Stomach smooth muscle (tissue), 2 donors: ENCODE data around the gene PLSCR1.
A peak's percentile ranks its signal among the peaks of the same experiment; 100 is the strongest.

Experiments used
- H3K27ac ChIP-seq: one replicate; pipeline ENCODE4 v1.7.0; 2013; ENCODE audit warnings: mild to moderate bottlenecking, low read length, inconsistent platforms
- H3K27me3 ChIP-seq, 2 donors: one replicate each; pipeline ENCODE4 v1.7.0; 2013; ENCODE audit warnings: low read length in 2 of 2; ENCODE audit not compliant: insufficient read depth in 2 of 2, control insufficient read depth in 1 of 2
- H3K36me3 ChIP-seq, 2 donors: one replicate each; pipeline ENCODE4 v1.7.0; 2013; ENCODE audit warnings: low read length in 2 of 2; ENCODE audit not compliant: control insufficient read depth in 2 of 2, insufficient read depth in 2 of 2
- H3K4me1 ChIP-seq: one replicate; pipeline ENCODE4 v1.7.0; 2013; ENCODE audit warnings: low read length; ENCODE audit not compliant: control insufficient read depth, insufficient read depth
- H3K4me3 ChIP-seq, 2 donors: one replicate each; pipeline ENCODE4 v1.7.0; 2013; ENCODE audit warnings: low read length in 2 of 2
- H3K9ac ChIP-seq, 2 donors: one replicate each; pipeline ENCODE4 v1.7.0; 2013; ENCODE audit warnings: low read length in 2 of 2, mild to moderate bottlenecking in 1 of 2
- H3K9me3 ChIP-seq, 2 donors: one replicate each; pipeline ENCODE4 v1.7.0; 2013; ENCODE audit warnings: low read length in 2 of 2; ENCODE audit not compliant: control insufficient read depth in 2 of 2
- donor health status: healthy.
- donor health status: Pancreatic carcinoma.

The PLSCR1 gene

GRCh38 chr3:146550070-146550615 is 5.7 kb upstream of the PLSCR1 start:
- Histone ChIP-seq H3K9ac (peak overlapping the region in 1 of 2 donors; percentile 40), H3K27ac (no peak overlapping the region), H3K27me3 (no peaks in the 10 kb centered on the region), H3K4me3 (peak overlapping the region; percentile 0 to 60), H3K4me1 (no peaks in the 10 kb centered on the region), H3K36me3 (no peaks in the 10 kb centered on the region), H3K9me3 (no peaks in the 10 kb centered on the region)

- no peaks in the 10 kb centered on the region for H3K36me3 ChIP-seq
Measured at GRCh38 chr3:146547235-146547835, 2.9 kb upstream of the PLSCR1 start.

DNA sequence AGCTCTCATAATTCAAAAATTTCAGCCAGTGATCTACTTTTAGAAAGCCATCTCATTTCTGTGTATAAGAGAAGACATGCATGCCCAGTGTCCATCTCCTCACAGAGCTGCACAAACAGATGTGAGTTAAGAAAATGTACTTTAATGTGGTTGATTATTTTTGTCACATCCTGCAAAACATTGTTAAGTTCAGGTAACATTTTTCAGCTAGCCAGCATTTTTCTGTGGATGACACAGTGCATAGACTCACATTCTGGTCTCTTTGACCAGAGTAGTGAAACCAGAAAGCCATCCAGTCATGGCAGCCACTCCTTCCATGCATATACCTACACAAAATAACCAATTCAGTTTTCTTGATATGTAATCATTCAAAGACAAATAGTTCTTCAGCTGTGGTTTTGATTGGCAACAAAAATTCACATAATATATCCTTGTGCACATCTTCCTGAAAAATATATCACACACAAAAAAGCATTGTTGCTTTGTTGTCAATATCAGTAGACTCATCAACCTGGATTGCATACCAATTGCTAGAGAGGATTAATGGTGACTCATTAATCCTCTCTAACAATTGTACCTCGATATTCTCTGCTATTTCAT is 2.1 kb upstream of the PLSCR1 start:
- H3K4me1 ChIP-seq = peaks cover 3% of the 10 kb centered on the region

More at GRCh38 chr3:146547235-146547835, 2.9 kb upstream of the PLSCR1 start:
- H3K27ac ChIP-seq = no peak overlapping the region
- H3K9me3 ChIP-seq = no peaks in the 10 kb centered on the region
- H3K4me3 ChIP-seq = no peak overlapping the region
- no peaks in the 10 kb centered on the region for H3K4me1 ChIP-seq
- H3K27me3 ChIP-seq = no peaks in the 10 kb centered on the region
- H3K9ac ChIP-seq = no peak overlapping the region

DNA sequence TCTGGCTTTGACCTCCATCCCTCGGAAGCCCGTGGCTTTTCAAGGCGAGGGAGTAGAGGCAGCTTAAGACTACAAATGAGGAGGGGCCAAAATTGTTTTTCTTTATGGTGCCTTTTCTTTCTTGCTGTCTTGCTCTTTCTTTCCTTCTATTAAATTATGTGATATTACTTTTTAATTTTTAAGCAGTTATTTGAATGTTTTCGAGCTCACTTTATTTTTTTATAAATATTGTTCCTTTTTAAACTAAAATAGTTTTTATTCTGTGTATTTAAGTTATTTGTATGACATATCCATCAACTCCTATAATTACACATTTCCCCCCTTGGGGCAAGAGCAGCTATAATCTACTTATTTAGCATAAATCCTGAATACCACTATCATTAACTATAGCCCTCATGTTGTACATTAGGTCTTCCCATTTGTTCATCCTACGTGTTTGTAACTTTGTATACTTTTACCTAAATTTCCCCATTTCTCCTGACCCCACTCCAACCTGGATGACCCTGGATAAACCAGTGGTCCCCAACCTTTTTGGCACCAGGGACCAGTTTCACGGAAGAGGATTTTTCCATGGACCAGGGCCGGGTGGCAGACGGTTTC is 622 bp upstream of the PLSCR1 start:
- Histone ChIP-seq H3K27me3 (no peaks in the 10 kb centered on the region), H3K4me3 (peak overlapping the region; percentile 79 to 86), H3K27ac (peak overlapping the region; percentile 85), H3K4me1 (peaks cover 3% of the 10 kb centered on the region), H3K9me3 (no peaks in the 10 kb centered on the region), H3K36me3 (no peaks in the 10 kb centered on the region), H3K9ac (peak overlapping the region; percentile 90 to 92)

More for the DNA sequence above, 2.1 kb upstream of the PLSCR1 start:
- H3K27ac ChIP-seq = no peak overlapping the region
- H3K27me3 ChIP-seq = no peaks in the 10 kb centered on the region
- H3K9ac ChIP-seq = no peak overlapping the region
- no peaks in the 10 kb centered on the region for H3K36me3 ChIP-seq
- no peaks in the 10 kb centered on the region for H3K9me3 ChIP-seq
- H3K4me3 ChIP-seq = no peak overlapping the region

DNA sequence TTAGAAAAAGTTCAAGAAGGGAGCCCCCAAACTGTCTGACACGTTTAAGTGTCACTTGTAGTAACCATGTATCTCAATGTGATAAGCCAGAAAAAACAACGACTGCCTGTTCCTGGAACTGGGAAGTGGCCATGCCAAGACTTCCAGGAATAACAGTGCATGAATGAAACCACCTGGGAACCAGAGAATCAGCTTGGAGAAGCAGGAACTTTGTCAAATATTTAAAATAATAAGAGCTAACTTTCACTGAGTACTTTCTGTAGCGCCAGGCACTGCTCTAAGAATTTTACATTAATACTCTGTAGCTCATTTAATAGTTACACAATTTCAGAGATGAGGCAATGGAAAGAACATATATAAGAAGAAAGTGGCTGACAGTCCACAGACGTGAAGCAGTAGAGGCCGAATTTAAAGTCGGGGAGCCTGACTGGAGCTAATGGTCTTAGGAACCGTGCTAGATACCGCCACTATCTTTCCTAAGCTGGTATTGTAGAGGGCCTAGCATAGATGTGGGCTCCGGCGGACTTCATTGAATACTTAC is 876 bp downstream of the PLSCR1 start:
- Histone ChIP-seq H3K27ac (peak overlapping the region; percentile 85), H3K4me1 (peaks cover 3% of the 10 kb centered on the region), H3K4me3 (peak overlapping the region; percentile 79 to 86), H3K9me3 (no peaks in the 10 kb centered on the region), H3K9ac (peak overlapping the region; percentile 90 to 92), H3K36me3 (no peaks in the 10 kb centered on the region), H3K27me3 (no peaks in the 10 kb centered on the region)

DNA sequence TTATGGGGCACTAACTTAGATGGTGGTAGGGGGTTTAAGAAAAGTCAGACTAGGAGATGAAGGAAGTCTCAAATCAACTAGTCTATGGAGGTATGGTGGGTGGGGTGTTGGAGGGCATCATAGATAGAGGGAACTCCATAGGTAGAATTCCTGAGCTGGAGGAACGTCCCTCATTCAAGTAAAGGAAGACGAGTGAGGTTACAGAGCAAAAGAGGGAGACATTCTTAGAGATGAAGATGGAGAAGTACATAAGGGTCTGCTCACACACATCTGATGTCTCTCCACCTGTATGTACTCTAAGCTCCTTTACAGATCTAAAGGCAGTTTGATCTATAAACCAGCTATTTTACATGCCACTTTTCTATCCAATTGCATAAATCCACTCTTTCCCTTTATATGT is 1.4 kb downstream of the PLSCR1 start:
- H3K9ac ChIP-seq = peak overlapping the region; percentile 65 to 92
- H3K36me3 ChIP-seq = no peaks in the 10 kb centered on the region
- H3K4me3 ChIP-seq = peak overlapping the region; percentile 79 to 86
- H3K9me3 ChIP-seq = no peaks in the 10 kb centered on the region
- H3K27ac ChIP-seq = peak overlapping the region; percentile 85
- H3K4me1 ChIP-seq = peaks cover 3% of the 10 kb centered on the region
- H3K27me3 ChIP-seq = no peaks in the 10 kb centered on the region

DNA sequence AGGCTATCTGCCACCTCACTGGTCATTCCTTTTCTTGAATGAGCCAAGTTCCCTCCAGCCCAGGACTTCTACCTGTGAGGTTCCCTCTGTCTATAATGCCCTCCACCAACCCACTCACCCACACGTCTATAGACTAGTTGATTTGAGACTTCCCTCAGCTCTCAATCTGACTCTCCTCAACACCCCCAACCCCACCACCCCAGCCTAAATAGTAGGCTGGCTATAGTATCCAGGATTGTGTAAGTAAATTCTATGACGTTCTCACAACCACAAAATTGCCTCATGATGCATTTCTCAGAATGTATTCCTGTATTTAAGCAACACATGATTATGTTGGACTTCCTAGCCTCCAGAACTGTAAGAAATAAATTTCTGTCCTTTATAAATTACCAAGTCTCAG is 2.2 kb downstream of the PLSCR1 start:
- Histone ChIP-seq H3K27ac (no peak overlapping the region), H3K4me1 (peaks cover 3% of the 10 kb centered on the region), H3K9ac (peak overlapping the region in 1 of 2 donors; percentile 30), H3K36me3 (no peaks in the 10 kb centered on the region), H3K27me3 (no peaks in the 10 kb centered on the region), H3K9me3 (no peaks in the 10 kb centered on the region), H3K4me3 (peak overlapping the region; percentile 54 to 86)

GRCh38 chr3:146540978-146541377 is 3.4 kb downstream of the PLSCR1 start:
- Histone ChIP-seq H3K27ac (no peak overlapping the region), H3K4me1 (peaks cover 5% of the 10 kb centered on the region)

GRCh38 chr3:146540236-146540635 is 4.2 kb downstream of the PLSCR1 start:
- peaks cover 5% of the 10 kb centered on the region for H3K4me1 ChIP-seq

More at GRCh38 chr3:146540978-146541377, 3.4 kb downstream of the PLSCR1 start:
- Histone ChIP-seq H3K36me3 (no peaks in the 10 kb centered on the region), H3K27me3 (no peaks in the 10 kb centered on the region), H3K9ac (no peak overlapping the region), H3K9me3 (no peaks in the 10 kb centered on the region), H3K4me3 (peak overlapping the region in 1 of 2 donors; percentile 86)

GRCh38 chr3:146539315-146539714 is 5.1 kb downstream of the PLSCR1 start:
- Histone ChIP-seq H3K9me3 (no peaks in the 10 kb centered on the region), H3K27ac (no peak overlapping the region), H3K27me3 (no peaks in the 10 kb centered on the region), H3K36me3 (no peaks in the 10 kb centered on the region), H3K4me3 (no peak overlapping the region), H3K4me1 (peaks cover 5% of the 10 kb centered on the region), H3K9ac (no peak overlapping the region)

More at GRCh38 chr3:146540236-146540635, 4.2 kb downstream of the PLSCR1 start:
- Histone ChIP-seq H3K9me3 (no peaks in the 10 kb centered on the region), H3K4me3 (no peak overlapping the region), H3K27ac (no peak overlapping the region), H3K27me3 (no peaks in the 10 kb centered on the region), H3K36me3 (no peaks in the 10 kb centered on the region), H3K9ac (no peak overlapping the region)
